GM19455 (cell line): ENCODE results near the gene PCNP.
"Not testable (repeated sequence)": the region's sequence is repeated elsewhere in the genome, so short reads cannot be mapped to it uniquely, and the experiment has no call there.

Experiments
- ATAC-seq: cut with Tn5 transposase; IDR thresholded peaks from one replicate; pipeline ENCODE4 v1.9.1; 2021; ENCODE audit not compliant: unreplicated experiment

PCNP gene

GRCh38 chr3:101561630-101562328 is 12.2 kb upstream of the PCNP start, which contains the start of gene TRMT10C:
Gene TRMT10C, plus strand, starts transcription at chr3:101561868. Its CDS starts 2,914 bp downstream, at chr3:101564782.
- peak; percentile 99 for ATAC-seq

- no peak for ATAC-seq
These were observed 6.3 kb upstream of the PCNP start for GRCh38 chr3:101567528-101568317.

- no peak for ATAC-seq
These were observed 2.7 kb upstream of the PCNP start for GRCh38 chr3:101571028-101571895.

DNA sequence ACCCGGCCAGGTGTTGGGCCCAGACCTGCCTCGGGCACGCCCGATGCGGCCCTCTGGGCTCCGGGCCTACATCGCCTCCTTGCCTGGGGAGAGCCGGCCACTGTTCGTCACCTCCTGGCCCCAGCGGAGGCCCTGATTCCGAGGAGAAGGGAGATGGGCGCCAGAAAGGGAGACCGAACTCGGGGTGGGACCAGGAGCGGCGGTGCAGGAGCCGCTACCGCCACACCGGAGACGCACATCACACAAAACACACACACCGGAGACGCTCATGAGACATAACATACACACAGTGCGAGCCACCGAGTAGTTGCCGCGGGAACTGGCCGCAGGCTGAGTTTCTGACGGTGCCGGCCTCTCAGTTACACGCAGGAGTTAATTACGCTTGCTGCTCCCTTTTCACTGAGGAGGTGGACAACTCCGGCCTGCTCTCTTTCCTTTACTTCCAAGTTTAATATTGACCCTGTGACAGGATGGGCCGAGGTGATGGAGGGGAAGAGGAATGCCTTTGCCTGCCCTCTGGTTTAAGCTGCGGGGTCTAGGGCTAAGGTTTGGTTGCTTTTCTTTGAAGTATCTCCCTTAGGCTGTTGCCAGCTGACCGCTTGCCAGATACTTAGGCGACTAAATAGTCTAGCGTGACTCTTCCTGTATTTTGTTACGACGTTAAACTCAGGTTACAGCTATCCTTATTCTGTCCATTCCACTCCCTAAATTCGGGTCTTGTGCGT is 570 bp downstream of the PCNP start:
- peak; percentile 52 for ATAC-seq

DNA sequence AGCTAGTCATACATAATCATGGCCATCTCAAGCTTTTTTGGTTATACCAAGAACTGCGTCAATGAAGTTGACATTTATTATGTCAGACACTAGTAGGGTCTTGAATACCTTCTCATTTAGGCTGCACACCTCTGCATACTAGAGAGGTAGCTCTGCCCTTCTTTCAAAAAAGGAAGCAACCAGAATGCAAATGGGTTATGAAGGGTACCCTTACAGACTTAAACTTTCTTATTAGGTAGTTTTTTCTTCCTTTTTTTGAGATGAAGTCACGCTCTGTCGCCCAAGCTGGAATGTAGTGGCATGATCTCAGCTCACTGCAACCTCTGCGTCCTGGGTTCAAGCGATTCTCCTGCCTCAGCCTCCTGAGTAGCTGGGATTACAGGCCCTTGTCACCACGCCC is 3.3 kb downstream of the PCNP start:
- ATAC-seq, result no peak

DNA sequence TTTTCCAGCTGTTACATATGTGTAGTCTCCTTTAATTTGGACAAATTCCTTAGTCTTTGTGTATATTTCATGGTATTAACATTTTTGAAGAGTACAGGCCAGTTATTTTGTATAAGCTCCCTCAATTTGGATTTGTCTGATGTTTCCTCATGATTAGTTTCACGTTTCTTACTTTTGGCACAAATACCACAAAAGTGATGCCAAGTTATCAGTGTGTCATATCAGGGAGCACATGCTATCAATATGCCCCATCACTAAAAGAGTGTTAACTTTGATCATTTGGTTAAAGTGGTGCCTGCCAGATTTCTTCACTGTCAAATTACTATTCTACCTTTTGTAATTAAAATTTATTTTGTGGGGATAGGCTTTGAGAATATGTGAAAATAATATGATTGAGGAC is 14.6 kb downstream of the PCNP start:
- ATAC-seq, result no peak

- no peak for ATAC-seq
These were observed 17.1 kb downstream of the PCNP start for GRCh38 chr3:101591071-101591470.

DNA sequence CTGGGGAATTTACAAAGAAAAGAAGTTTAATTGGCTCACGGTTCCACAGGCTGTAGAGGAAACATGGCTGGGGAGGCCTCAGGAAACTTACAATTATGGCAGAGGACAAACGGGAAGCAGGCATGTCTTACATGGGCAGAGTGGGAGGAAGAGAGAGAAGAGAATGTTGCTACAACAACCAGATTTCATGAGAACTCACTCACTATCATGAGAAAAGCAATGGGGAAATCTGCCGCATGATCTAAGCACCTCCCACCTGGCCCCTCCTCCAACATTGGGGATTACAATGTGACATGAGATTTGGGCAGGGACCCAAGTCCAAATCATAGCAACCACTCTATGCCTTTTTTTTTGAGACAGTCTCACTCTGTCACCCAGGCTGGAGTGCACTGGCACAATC is 28.8 kb downstream of the PCNP start:
- ATAC-seq, result no peak

- no peak for ATAC-seq
These were observed 29.2 kb downstream of the PCNP start for GRCh38 chr3:101603184-101603583.

DNA sequence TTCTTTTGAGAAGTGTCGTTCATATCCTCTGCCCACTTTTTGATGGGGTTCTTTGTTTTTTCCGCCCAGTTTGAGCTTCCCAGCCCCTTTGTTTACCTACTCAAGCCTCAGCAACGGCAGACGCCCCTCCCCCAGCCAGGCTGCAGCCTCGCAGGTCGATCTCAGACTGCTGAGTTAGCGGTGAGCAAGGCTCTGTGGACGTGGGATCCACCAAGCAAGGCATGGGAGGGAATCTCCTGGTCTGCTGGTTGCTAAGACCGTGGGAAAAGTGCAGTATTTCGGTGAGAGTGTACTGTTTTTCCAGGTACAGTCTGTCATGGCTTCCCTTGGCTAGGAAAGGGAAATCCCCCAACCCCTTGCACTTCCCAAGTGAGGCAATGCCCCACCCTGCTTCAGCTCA is 31.4 kb downstream of the PCNP start:
- ATAC-seq, result not testable (repeated sequence)

DNA sequence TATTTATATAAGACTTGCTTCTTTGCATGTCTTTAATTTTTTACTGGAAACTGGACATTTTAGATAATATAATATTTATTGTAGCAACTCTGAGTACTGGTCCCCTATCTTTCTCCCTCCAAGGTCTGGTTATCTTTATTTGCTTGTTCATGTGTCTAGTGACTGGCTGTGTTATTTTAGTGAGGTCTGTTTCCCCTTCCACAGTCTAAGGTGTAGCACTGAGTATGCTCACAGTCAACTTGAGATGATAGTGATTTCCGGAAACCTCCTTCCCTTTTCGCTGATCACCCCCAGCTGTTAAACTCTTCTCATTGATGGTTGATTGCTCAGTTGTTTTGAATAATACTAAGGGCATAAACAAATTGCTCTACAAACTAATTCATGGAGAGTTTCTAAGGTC is 37.0 kb downstream of the PCNP start:
- ATAC-seq, result no peak

GRCh38 chr3:101613014-101613413 is 39.0 kb downstream of the PCNP start:
- ATAC-seq, result not testable (repeated sequence)

GRCh38 chr3:101615525-101615924 is 41.5 kb downstream of the PCNP start:
- no peak for ATAC-seq

DNA sequence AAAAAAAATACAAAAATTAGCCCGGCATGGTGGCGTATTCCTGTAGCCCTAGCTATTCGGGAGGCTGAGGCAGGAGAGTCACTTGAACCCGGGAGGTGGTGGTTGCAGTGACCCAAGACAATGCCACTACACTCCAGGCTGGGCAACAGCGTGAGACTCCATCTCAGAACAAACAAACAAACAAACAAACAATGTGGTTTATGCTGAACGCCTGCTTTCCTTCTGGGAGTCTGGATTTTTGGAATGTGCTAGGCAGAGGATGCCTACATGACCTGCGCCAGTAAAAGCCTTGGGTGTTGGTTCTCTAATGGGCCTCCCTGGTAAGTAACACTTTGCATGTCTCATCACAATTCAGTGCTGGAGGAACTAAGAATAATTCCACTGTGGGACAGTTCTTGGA is 43.5 kb downstream of the PCNP start:
- no peak for ATAC-seq

DNA sequence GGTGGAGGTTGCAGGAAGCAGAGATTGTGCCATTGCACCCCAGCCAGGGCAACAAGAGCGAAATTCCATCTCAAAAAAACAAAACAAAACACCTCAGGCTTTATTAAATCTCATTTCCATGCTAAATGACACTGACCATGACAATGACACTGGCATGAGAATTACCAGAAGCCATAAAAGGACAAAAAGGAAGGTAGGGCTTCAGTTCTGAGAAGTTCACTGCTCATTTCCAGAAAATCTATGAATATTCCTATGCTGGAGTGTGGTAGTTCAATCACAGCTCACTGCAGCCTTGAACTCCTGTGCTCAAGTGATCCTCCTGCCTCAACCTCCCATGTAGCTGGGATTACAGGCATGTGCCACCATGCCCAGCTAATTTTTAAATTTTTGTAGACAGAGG is 44.7 kb downstream of the PCNP start:
- no peak for ATAC-seq

DNA sequence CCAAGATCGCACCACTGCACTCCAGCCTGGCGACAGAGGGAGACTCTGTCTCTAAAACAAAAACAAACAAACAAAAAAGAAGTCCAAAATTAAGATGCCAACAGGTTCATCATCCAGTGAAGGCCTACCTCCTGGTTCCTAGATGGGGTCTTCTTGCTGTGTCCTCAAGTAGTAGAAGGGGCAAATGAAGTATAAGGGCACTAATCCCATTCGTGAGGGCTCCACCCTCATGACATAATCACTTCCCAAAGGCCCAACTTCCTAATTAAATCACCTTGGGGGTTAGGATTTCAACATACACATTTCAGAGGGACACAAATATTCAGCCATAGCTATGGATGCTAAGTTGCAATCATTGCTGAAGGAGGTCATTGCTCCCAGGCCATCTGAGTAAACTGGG is 45.8 kb downstream of the PCNP start:
- no peak for ATAC-seq

DNA sequence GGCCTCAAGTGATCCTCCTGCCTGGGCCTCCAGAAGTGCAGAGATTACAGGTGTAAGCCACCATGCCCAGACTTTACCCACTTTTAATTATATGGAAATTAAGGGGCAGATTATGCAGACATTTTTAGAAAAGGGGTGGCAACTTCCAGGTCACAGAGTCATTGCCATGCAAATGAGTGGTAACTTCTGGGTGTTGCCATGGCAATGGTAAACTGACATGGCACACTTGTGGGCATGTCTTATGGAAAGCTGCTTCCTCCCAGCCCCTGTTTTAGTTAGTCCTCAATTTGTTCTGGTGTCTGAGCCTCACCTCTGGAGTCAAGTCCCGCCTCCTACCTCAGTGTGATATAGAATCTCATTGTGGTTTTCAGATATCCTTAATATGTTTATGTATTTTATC is 49.7 kb downstream of the PCNP start:
- no peak for ATAC-seq

- no peak for ATAC-seq
These were observed 50.9 kb downstream of the PCNP start for GRCh38 chr3:101624857-101625256.

DNA sequence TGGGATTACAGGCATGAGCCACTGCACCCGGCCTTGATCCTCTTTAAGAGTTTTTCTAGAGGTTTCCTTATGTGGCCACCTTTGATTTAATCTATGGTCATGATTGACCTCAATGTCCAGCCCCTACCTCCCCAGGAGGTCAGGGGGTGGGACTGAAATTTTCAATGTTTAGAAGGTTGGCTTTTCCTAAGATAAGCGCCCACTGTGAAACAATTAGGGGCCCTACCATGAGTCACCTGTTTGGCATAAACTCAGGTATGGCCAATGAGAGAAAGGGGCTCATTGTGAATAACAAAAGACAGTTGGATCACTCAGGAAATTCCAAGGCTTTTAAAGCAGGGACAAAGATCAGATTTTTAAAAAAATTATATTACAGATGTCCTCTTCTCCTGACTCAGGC is 51.9 kb downstream of the PCNP start:
- ATAC-seq, result no peak

GRCh38 chr3:101629219-101629618 is 55.2 kb downstream of the PCNP start:
- ATAC-seq, result no peak
